ENCODE measurements around the gene PRKAG2.

DNA sequence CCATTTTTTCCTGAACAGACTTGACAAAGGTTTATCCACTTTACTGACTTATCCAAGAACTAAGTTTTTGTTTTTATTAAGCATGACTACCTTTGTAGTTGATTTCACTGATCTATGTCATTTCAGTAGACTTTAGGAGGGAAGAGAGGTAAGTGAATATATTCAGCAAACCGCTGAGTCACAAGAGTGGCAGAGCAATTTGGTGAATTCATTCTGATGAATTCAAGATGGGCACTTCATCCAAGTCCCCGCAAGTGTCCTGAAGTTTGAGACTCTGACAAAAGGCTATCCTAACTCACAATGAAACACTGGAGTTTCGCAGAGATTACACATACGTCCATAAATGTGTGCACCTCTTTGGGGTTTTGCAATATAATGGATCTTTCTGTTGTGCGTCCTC, 255.0 kb downstream of the PRKAG2 start:
- TF ChIP-seq, protein P1, sequence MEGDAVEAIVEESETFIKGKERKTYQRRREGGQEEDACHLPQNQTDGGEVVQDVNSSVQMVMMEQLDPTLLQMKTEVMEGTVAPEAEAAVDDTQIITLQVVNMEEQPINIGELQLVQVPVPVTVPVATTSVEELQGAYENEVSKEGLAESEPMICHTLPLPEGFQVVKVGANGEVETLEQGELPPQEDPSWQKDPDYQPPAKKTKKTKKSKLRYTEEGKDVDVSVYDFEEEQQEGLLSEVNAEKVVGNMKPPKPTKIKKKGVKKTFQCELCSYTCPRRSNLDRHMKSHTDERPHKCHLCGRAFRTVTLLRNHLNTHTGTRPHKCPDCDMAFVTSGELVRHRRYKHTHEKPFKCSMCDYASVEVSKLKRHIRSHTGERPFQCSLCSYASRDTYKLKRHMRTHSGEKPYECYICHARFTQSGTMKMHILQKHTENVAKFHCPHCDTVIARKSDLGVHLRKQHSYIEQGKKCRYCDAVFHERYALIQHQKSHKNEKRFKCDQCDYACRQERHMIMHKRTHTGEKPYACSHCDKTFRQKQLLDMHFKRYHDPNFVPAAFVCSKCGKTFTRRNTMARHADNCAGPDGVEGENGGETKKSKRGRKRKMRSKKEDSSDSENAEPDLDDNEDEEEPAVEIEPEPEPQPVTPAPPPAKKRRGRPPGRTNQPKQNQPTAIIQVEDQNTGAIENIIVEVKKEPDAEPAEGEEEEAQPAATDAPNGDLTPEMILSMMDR (IDR thresholded peaks at IDR 0.05; ENCODE audit: insufficient read depth, low read length, poor library complexity, severe bottlenecking) = no peak
- TF ChIP-seq EZH2phosphoT487 (conservative IDR thresholded peaks at IDR 0.05; ENCODE audit: low read length) = no peak
